Colonic mucosa (tissue), 4 donors: ENCODE measurements around the gene ASTN2. TPM values are rescaled to one million over a fixed set of nuclear protein-coding genes. Genes with fewer than 3 reads are reported as not detected.

ENCODE experiments used
- DNase-seq: peaks from one replicate; pipeline ENCODE4 v3.0.0-alpha.2; 2020
- H3K27ac ChIP-seq: fragments of 200-600 bp; one replicate; pipeline ENCODE4 v1.8.0; 2021
- H3K27me3 ChIP-seq: fragments of 200-600 bp; one replicate; pipeline ENCODE4 v1.8.0; 2021
- H3K36me3 ChIP-seq: fragments of 200-600 bp; one replicate; pipeline ENCODE4 v1.8.0; 2021
- H3K4me1 ChIP-seq: fragments of 200-600 bp; one replicate; pipeline ENCODE4 v1.8.0; 2021; ENCODE audit warnings: mild to moderate bottlenecking
- H3K4me3 ChIP-seq: fragments of 200-600 bp; one replicate; pipeline ENCODE4 v1.8.0; 2021
- H3K9ac ChIP-seq, 2 donors: one replicate each; pipeline ENCODE4 v1.7.0; 2013; ENCODE audit warnings: control low read depth in 2 of 2, low read depth in 2 of 2, low read length in 2 of 2
- H3K9me3 ChIP-seq: fragments of 200-600 bp; one replicate; pipeline ENCODE4 v1.8.0; 2021
- CTCF ChIP-seq: fragments of 200-600 bp; IDR thresholded peaks from one replicate; pipeline ENCODE4 v1.8.0; 2022; ENCODE audit warnings: antibody characterized with exemption, mild to moderate bottlenecking
- intact Hi-C: fragments of 100-400 bp; cut with DNase I; formaldehyde crosslinking; loops from one replicate; pipeline ENCODE4 v1.14.1; 2022
- total RNA-seq, 2 donors: library from RNA; stranded (reverse); fragmentation: NEBNext Ultra II Directional in 1 of 2; extraction: Animal tissue kit (Norgen Biotek cat#: 25700) in 1 of 2; gene quantifications; one replicate each; pipeline ENCODE4 v1.2.1, GENCODE V29; 2021
- donor health status: healthy.
- donor health status: DM: no; HTN: no; CAD: no.
- donor health status: DM: no; HTN: no; CAD: no.

ASTN2 gene
- total RNA-seq, 2 donors from 2014 or later, result 2.5 to 6.1 TPM

GRCh38 chr9:117411547-117411946 is 3.3 kb downstream of the ASTN2 start:
- Histone ChIP-seq H3K9me3 (no peaks in the 10 kb centered on the region), H3K9ac (no peak overlapping the region), H3K27ac (no peak overlapping the region), H3K36me3 (no peaks in the 10 kb centered on the region), H3K27me3 (peaks cover 24% of the 10 kb centered on the region), H3K4me3 (no peak overlapping the region), H3K4me1 (no peaks in the 10 kb centered on the region)
- no peak for DNase-seq
- TF ChIP-seq CTCF, result peak; percentile 33
- intact Hi-C loops, result no loop called here

- intact Hi-C loops, result no loop called here
- Histone ChIP-seq H3K9me3 (no peaks in the 10 kb centered on the region), H3K36me3 (no peaks in the 10 kb centered on the region), H3K4me1 (no peaks in the 10 kb centered on the region), H3K27ac (no peak overlapping the region), H3K27me3 (peaks cover 24% of the 10 kb centered on the region), H3K9ac (no peak overlapping the region), H3K4me3 (no peak overlapping the region)
- TF ChIP-seq CTCF, result no peak
- no peak for DNase-seq
Measured at GRCh38 chr9:117409321-117409720, 5.5 kb downstream of the ASTN2 start.

- intact Hi-C loops, result no loop called here
- no peak overlapping the region for H3K4me3 ChIP-seq
- H3K36me3 ChIP-seq, result no peaks in the 10 kb centered on the region
- TF ChIP-seq CTCF, result no peak
- no peak for DNase-seq
- H3K27me3 ChIP-seq, result peaks cover 6% of the 10 kb centered on the region
- no peaks in the 10 kb centered on the region for H3K9me3 ChIP-seq
- no peak overlapping the region for H3K27ac ChIP-seq
- H3K9ac ChIP-seq, result no peak overlapping the region
- no peaks in the 10 kb centered on the region for H3K4me1 ChIP-seq
Measured at GRCh38 chr9:117407436-117408022, 7.3 kb downstream of the ASTN2 start.

GRCh38 chr9:117405950-117406705 is 8.7 kb downstream of the ASTN2 start:
- Histone ChIP-seq H3K9me3 (no peaks in the 10 kb centered on the region), H3K27me3 (no peaks in the 10 kb centered on the region), H3K4me1 (no peaks in the 10 kb centered on the region), H3K4me3 (no peak overlapping the region), H3K27ac (no peak overlapping the region), H3K9ac (no peak overlapping the region), H3K36me3 (no peaks in the 10 kb centered on the region)
- no peak for TF ChIP-seq CTCF
- DNase-seq, result no peak
- intact Hi-C loops, result no loop called here

- no peak overlapping the region for H3K27ac ChIP-seq
- H3K9me3 ChIP-seq, result no peaks in the 10 kb centered on the region
- TF ChIP-seq CTCF, result no peak
- no peak overlapping the region for H3K4me3 ChIP-seq
- no peak overlapping the region for H3K9ac ChIP-seq
- H3K27me3 ChIP-seq, result no peaks in the 10 kb centered on the region
- no peak for DNase-seq
- H3K36me3 ChIP-seq, result no peaks in the 10 kb centered on the region
- H3K4me1 ChIP-seq, result no peaks in the 10 kb centered on the region
- intact Hi-C loops, result no loop called here
Measured at GRCh38 chr9:117403848-117404247, 11.0 kb downstream of the ASTN2 start.
